Body of pancreas (tissue), 4 donors: ENCODE measurements around the gene PWWP2B. TPM values are rescaled to one million over a fixed set of nuclear protein-coding genes. Genes with fewer than 3 reads are reported as not detected.
A peak's percentile ranks its signal among the peaks of the same experiment; 100 is the strongest.
"Not testable (repeated sequence)": the region's sequence is repeated elsewhere in the genome, so short reads cannot be mapped to it uniquely, and the experiment has no call there.

Experiments used
- ATAC-seq: fragments of 150-250 bp; one replicate; pipeline ENCODE4 v1.9.1; 2016
- DNase-seq, 4 donors: peaks; one replicate each; pipeline ENCODE4 v3.0.0-alpha.2; 2019
- H3K27ac ChIP-seq, 4 donors: fragments of 200-600 bp; sonication (generic); 1 replicate in 3 of 4; 2 replicates in 1 of 4; pipeline versions ENCODE4 v1.5.1 to v1.6.1; 2016 to 2019; ENCODE audit warnings: mild to moderate bottlenecking in 1 of 4, mixed read lengths in 1 of 4, moderate library complexity in 1 of 4
- H3K27me3 ChIP-seq, 2 donors: fragments of 200-600 bp; sonication (generic); one replicate each; pipeline ENCODE4 v1.6.0; 2016; ENCODE audit warnings: mild to moderate bottlenecking in 1 of 2
- H3K36me3 ChIP-seq, 2 donors: fragments of 200-600 bp; sonication (generic); replicated peaks in 1 of 2; 2 replicates each; pipeline ENCODE4 v1.5.1; 2016; ENCODE audit warnings: low read depth in 2 of 2; ENCODE audit not compliant: insufficient read depth in 1 of 2
- H3K4me1 ChIP-seq: fragments of 200-600 bp; sonication (generic); one replicate; pipeline ENCODE4 v1.6.0; 2016
- H3K4me3 ChIP-seq, 2 donors: fragments of 200-600 bp; sonication (generic); 1 replicate in 1 of 2; 2 replicates in 1 of 2; pipeline ENCODE4 v1.5.1; 2016 to 2019
- H3K9me3 ChIP-seq, 3 donors: fragments of 200-600 bp; sonication (generic); 1 replicate in 2 of 3; 2 replicates in 1 of 3; pipeline ENCODE4 v1.5.1; 2016
- CTCF ChIP-seq, 7 experiments: fragments of 450-650 bp in 4 of 7; fragments of 200-600 bp in 3 of 7; sonication (generic) in 3 of 7; IDR thresholded peaks; one replicate each; pipeline ENCODE4 v1.5.1; 2016 to 2019; ENCODE audit warnings: antibody characterized with exemption in 7 of 7
- POLR2A ChIP-seq, 3 donors: fragments of 450-650 bp; IDR thresholded peaks; one replicate each; pipeline ENCODE4 v1.6.1; 2016; ENCODE audit warnings: antibody characterized with exemption in 3 of 3, mild to moderate bottlenecking in 2 of 3
- WGBS, 2 donors: methylation state at CpG; one replicate each; pipeline ENCODE4 v1.1.5; 2017; 5-methylcytosine and 5-hydroxymethylcytosine counted together
- intact Hi-C: fragments of 100-400 bp; cut with DNase I; formaldehyde crosslinking; loops from one replicate; pipeline ENCODE4 v1.15.1; 2023
- total RNA-seq, 2 donors: library from RNA; depleted of rRNA; stranded (reverse); fragments of >200 nt; gene quantifications; one replicate each; pipeline ENCODE4 v1.1.0, GENCODE V29; 2016

The PWWP2B gene
- total RNA-seq, 2 donors from 2014 or later, result 31.9 to 46.5 TPM

- Histone ChIP-seq H3K27me3 (no peaks in the 10 kb centered on the region), H3K4me3 (no peak overlapping the region), H3K36me3 (no peaks in the 10 kb centered on the region), H3K9me3 (no peaks in the 10 kb centered on the region), H3K4me1 (no peaks in the 10 kb centered on the region), H3K27ac (no peak overlapping the region)
- ATAC-seq (no peak), DNase-seq (no peak)
- TF ChIP-seq CTCF (IDR thresholded peaks at IDR 0.05) (no peak), POLR2A (IDR thresholded peaks at IDR 0.05) (no peak)
- WGBS, 2 donors, result 91 to 93% methylated on average over 7 of the region's 7 CpGs
- intact Hi-C loops, result no loop called here
Measured at GRCh38 chr10:132377326-132377725, 19.7 kb upstream of the PWWP2B start.

DNA sequence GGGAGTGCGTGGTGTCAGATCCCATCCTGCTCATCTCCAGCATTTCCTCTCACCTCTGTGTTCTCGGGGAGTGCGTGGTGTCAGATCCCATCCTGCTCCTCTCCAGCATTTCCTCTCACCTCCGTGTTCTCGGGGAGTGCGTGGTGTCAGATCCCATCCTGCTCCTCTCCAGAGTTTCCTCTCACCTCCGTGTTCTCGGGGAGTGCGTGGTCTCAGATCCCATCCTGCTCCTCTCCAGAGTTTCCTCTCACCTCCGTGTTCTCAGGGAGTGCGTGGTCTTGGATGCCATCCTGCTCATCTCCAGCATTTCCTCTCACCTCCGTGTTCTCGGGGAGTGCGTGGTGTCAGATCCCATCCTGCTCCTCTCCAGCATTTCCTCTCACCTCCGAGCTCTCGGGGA is 18.0 kb upstream of the PWWP2B start:
- H3K4me3 ChIP-seq, ATAC-seq, H3K36me3 ChIP-seq, intact Hi-C loops, H3K9me3 ChIP-seq, H3K27me3 ChIP-seq, H3K27ac ChIP-seq, H3K4me1 ChIP-seq, DNase-seq: not testable (repeated sequence)
- WGBS, 2 donors, result 80 to 91% methylated on average over 16 of the region's 16 CpGs

- H3K9me3 ChIP-seq, H3K27me3 ChIP-seq, ATAC-seq, H3K4me1 ChIP-seq, H3K36me3 ChIP-seq, DNase-seq, intact Hi-C loops, H3K4me3 ChIP-seq, H3K27ac ChIP-seq: not testable (repeated sequence)
- WGBS, 2 donors, result 98 to 100% methylated on average over 4 of the region's 4 CpGs
Measured at GRCh38 chr10:132380986-132381385, 16.0 kb upstream of the PWWP2B start.

DNA sequence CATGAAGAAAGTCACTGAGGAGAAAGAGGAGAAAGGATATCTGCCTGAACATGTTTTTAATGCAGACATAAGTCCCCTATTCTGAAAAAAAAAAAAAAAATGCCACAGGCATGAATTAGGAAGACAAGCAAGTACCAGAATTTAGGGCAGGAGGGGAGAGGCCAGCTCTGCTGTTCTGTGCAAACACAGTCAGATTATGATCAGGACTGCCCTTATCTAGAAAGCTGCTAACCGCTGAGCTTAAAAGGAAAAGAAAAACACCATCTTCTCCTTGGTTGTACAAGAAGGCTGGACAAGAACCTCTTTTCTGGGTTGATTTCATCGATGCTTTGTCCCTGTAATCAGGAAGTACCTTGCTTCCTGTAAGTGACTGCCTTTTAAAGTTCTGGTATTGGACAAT is 15.3 kb upstream of the PWWP2B start:
- Histone ChIP-seq H3K36me3 (no peaks in the 10 kb centered on the region), H3K9me3 (no peaks in the 10 kb centered on the region), H3K4me3 (no peak overlapping the region), H3K27ac (no peak overlapping the region), H3K27me3 (no peaks in the 10 kb centered on the region), H3K4me1 (no peaks in the 10 kb centered on the region)
- DNase-seq (no peak), ATAC-seq (no peak)
- TF ChIP-seq CTCF (IDR thresholded peaks at IDR 0.05) (no peak), POLR2A (IDR thresholded peaks at IDR 0.05) (no peak)
- 65 to 91% methylated on average over 2 of the region's 2 CpGs for WGBS, 2 donors
- intact Hi-C loops, result no loop called here

- 83 to 89% methylated on average over 16 of the region's 16 CpGs for WGBS, 2 donors
- no peaks in the 10 kb centered on the region for H3K9me3 ChIP-seq
- no peaks in the 10 kb centered on the region for H3K4me1 ChIP-seq
- H3K27me3 ChIP-seq, result no peaks in the 10 kb centered on the region
- intact Hi-C loops, result no loop called here
- H3K36me3 ChIP-seq, result no peaks in the 10 kb centered on the region
- H3K4me3 ChIP-seq, result no peak overlapping the region
- TF ChIP-seq POLR2A (IDR thresholded peaks at IDR 0.05), result no peak
- TF ChIP-seq CTCF (IDR thresholded peaks at IDR 0.05), result no peak
- no peak overlapping the region for H3K27ac ChIP-seq
- ATAC-seq (no peak), DNase-seq (peak in 1 of 4 donors; percentile 1)
Measured at GRCh38 chr10:132382231-132382922, 14.6 kb upstream of the PWWP2B start.

- no peak for ATAC-seq
- no peak overlapping the region for H3K27ac ChIP-seq
Measured at GRCh38 chr10:132383101-132383500, 13.9 kb upstream of the PWWP2B start.

More at GRCh38 chr10:132383101-132383500, 13.9 kb upstream of the PWWP2B start:
- H3K9me3 ChIP-seq, result no peaks in the 10 kb centered on the region
- intact Hi-C loops, result no loop called here
- H3K36me3 ChIP-seq, result no peaks in the 10 kb centered on the region
- 72 to 83% methylated on average over 8 of the region's 8 CpGs for WGBS, 2 donors
- no peak overlapping the region for H3K4me3 ChIP-seq
- peaks cover 4% of the 10 kb centered on the region for H3K4me1 ChIP-seq
- H3K27me3 ChIP-seq, result no peaks in the 10 kb centered on the region
- peak in 1 of 4 donors; percentile 3 for DNase-seq
- TF ChIP-seq CTCF (IDR thresholded peaks at IDR 0.05) (no peak), POLR2A (IDR thresholded peaks at IDR 0.05) (no peak)
